Superior temporal gyrus (tissue), 1 donor: ENCODE results near the gene BIRC6.
"Not testable (repeated sequence)": the region's sequence is repeated elsewhere in the genome, so short reads cannot be mapped to it uniquely, and the experiment has no call there.

ENCODE experiments used
- DNase-seq: peaks from one replicate; pipeline ENCODE4 v3.0.0-alpha.2; 2016; ENCODE audit errors: extremely low spot score

Gene BIRC6, protein sequence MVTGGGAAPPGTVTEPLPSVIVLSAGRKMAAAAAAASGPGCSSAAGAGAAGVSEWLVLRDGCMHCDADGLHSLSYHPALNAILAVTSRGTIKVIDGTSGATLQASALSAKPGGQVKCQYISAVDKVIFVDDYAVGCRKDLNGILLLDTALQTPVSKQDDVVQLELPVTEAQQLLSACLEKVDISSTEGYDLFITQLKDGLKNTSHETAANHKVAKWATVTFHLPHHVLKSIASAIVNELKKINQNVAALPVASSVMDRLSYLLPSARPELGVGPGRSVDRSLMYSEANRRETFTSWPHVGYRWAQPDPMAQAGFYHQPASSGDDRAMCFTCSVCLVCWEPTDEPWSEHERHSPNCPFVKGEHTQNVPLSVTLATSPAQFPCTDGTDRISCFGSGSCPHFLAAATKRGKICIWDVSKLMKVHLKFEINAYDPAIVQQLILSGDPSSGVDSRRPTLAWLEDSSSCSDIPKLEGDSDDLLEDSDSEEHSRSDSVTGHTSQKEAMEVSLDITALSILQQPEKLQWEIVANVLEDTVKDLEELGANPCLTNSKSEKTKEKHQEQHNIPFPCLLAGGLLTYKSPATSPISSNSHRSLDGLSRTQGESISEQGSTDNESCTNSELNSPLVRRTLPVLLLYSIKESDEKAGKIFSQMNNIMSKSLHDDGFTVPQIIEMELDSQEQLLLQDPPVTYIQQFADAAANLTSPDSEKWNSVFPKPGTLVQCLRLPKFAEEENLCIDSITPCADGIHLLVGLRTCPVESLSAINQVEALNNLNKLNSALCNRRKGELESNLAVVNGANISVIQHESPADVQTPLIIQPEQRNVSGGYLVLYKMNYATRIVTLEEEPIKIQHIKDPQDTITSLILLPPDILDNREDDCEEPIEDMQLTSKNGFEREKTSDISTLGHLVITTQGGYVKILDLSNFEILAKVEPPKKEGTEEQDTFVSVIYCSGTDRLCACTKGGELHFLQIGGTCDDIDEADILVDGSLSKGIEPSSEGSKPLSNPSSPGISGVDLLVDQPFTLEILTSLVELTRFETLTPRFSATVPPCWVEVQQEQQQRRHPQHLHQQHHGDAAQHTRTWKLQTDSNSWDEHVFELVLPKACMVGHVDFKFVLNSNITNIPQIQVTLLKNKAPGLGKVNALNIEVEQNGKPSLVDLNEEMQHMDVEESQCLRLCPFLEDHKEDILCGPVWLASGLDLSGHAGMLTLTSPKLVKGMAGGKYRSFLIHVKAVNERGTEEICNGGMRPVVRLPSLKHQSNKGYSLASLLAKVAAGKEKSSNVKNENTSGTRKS (N-terminal part only)

DNA sequence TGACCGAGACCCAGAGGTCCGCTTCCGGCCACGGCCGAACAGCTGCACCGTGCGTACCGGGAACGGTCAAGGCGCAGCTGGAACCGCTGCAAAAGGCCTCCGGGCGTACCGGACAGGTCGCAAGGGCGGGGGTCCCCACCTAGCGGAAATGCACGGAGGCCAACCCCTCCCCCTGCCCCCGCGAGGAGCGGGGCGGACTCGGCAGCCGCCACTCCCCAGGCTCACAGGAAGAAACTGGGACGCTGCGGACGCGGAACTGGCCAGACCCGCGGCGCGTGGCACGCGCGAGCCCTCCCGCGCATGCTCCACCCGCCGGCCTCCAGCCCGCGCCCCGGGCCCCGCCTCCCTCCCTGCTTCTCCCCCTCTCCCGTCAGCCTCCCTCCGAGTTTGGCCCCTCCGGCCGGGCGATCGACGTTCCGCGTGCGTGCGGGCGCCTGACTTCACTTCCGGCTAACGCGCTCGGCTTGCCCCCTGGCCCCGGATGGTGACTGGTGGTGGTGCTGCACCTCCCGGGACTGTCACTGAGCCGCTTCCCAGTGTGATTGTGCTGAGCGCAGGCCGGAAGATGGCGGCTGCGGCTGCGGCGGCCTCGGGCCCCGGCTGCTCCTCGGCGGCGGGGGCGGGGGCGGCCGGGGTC lies at the start of gene BIRC6:
Gene BIRC6, plus strand, starts transcription at position 343 of the 637 bp plus-strand sequence. Its CDS starts 139 bp downstream, at position 482.
- peak; percentile 97 for DNase-seq

DNA sequence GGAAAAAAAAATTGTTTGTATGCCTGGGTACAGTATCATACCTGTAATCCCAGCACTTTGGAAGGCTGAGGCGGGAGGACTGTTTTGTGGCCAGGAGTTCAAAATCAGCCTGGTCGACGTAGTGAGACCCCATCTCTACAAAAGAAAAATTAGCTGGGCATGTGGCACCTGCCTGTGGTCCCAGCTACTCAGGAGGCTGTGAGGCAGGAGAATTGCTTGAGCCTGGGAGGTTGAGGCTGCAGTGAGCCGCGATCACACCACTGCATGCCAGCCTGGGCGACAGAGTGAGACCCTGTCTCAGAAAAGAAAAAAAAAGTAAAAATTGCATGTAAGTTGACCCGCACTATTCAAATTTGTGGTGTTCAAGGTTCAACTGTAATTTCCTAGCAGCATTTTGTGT lies 46.2 kb upstream of the BIRC6 start:
- no peak for DNase-seq

DNA sequence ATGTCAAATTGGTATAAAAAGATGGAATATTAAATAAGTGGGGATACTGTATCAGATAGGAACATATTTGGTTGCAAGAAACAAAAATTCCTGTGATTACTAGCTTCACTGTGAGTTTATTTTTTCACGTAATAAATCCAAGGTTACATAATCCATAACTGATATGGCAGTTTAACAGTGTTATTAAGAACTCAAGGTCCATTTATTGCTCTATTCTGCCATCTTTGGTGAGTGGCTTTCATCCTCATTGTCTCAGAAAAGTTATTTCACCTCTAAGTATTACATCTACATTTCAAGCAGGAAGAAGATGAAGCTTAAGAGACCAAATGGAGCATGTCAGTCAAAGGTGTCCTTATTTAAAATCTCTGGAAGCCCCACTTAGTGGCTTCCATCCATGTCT lies 41.9 kb upstream of the BIRC6 start:
- DNase-seq, result no peak

GRCh38 chr2:32328679-32329078 lies 28.1 kb upstream of the BIRC6 start:
- not testable (repeated sequence) for DNase-seq

GRCh38 chr2:32329180-32329980 lies 27.4 kb upstream of the BIRC6 start:
- DNase-seq, result not testable (repeated sequence)

DNA sequence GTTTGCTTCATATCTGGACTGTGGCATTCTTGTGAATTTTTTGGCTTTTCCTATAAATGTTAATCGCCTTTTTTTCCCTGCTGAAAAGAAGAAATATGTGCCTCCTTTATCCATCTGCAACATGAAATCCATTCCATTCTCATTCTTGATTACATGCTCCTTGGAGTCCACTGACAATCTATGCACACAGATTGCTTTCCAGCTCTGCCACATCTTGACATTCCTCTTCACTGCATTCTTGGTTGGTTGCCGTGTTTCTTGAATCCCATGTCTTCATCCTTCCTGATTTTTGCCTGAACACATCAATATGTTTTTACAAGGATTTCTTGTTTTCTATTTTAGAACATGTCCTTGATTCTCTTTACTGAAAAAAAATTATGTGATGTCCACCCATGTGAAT lies 26.7 kb upstream of the BIRC6 start:
- DNase-seq, result no peak

DNA sequence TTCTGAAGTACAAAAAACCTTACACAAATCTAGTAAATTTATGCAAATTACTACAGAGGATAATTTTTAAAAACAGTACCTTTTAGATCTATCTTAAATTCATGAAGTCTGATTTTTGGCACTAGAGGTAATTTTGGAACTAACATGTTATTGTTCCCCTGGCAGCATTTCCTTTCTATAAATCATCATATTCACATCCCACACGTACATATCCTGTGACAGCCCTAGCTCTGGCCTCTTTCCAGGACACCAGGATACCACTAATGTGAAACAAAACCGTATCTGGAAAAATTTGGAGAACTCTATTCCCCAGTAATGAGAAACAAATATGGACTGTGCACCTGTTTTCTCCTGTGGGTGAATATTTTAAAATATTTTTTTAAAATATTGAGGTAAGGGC lies 14.0 kb upstream of the BIRC6 start:
- DNase-seq, result peak; percentile 30

DNA sequence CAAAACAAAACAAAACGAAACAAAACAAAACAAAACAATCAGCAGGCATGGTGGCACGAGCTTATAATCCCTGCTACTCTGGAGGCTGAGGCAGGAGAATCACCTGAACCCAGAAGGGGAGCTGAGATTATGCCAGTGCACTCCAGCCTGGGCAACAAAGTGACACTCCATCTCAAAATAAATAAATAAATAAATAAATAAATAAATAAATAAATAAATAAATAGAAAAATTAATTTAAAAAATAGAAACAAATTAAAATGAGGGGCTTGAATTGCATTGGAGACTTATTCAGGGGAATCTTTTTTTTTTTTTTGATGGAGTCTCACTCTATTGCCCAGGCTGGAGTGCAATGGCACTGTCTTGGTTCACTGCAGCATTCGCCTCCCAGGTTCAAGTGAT lies 6.0 kb upstream of the BIRC6 start:
- DNase-seq, result not testable (repeated sequence)

DNA sequence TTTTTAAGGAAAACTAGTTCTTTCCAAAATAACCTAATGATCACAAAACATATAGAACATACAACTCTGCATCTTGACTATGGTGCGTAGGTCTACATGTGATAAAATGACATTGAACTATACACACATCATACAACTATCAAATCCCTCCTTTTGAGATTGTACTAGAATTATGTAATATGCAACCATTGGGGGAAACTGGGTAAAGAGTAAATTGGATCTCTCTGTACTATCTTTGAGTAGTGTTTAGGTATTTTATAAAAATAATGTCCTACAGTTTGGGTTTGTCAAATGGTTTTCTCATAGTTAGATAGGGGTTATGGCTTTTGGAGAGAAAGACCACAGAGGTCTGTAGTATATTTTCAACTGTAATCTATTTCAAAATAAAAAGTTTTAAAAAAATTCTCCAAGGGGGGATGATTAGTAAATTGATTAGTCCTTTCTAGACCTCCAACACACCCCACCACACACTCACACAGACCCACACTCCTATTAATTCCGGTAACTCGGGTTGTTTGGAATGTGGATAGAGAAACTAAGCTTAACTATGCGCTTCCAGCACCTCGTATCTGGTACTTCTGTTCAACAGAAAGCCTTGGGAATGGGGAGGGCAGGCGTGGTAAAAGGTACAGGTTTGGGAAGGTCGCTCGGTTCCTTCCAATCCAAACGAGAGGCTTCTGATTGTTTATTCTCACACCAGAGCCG lies 695 bp upstream of the BIRC6 start:
- DNase-seq, result peak; percentile 67

GRCh38 chr2:32357318-32358110 lies 691 bp downstream of the BIRC6 start:
- DNase-seq, result no peak

- no peak for DNase-seq
Measured at GRCh38 chr2:32358111-32358482, 1.3 kb downstream of the BIRC6 start.

DNA sequence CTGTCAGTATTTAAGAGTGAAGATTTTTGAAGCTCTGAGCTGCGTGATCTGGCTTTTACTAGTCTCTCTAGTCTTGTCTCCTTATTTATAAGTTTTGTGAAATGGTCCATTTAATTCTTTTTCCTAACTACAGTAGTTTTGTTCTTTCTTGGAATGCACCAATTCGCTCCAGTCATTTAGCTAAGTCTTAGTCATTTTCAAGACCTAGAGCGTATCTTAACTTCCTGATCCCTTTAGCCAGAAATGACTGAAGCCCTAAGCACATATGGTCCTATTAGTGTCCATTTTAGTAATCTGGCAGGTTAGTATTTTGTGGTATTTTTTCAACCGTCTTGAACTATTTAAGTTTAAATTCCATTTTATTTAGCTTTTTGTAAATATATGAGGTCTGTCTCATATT lies 3.6 kb downstream of the BIRC6 start:
- DNase-seq, result no peak

DNA sequence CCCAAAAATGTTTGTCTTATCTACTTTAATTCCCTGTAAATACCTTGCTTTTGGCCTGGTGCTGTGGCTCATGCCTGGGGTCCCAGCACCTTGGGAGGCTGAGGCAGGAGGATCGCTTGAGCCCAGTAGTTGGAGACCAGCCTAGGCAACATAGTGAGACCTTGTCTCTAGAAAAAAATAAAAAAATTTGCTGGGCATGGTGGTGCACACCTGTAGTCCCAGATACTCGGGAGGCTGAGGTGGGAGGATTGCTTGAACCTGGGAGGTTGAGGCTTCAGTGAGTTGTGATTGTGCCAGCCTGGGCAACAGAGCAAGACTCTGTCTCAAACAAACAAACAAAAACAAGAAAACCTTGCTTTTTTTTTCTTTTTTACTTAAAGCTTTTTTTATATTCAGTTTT lies 6.2 kb downstream of the BIRC6 start:
- DNase-seq, result not testable (repeated sequence)

GRCh38 chr2:32363597-32363996 lies 6.8 kb downstream of the BIRC6 start:
- DNase-seq, result no peak

- not testable (repeated sequence) for DNase-seq
Measured at GRCh38 chr2:32364290-32364689, 7.5 kb downstream of the BIRC6 start.

DNA sequence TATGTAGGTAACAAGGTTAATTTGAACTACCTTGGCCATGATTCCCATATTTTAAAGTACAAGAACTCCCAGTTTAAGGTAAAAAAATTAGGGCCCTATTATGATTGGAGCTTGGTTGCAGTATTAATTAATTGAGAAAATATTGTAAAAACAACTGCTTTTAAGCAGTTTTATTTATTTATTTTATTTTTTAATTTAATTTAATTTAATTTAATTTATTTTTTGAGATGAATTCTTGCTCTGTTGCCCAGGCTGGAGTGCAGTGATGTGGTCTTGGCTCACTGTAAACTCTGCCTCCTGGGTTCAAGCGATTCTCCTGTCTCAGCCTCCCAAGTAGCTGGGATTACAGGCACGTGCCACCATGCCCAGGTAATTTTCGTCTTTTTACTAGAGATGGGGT lies 8.9 kb downstream of the BIRC6 start:
- not testable (repeated sequence) for DNase-seq

DNA sequence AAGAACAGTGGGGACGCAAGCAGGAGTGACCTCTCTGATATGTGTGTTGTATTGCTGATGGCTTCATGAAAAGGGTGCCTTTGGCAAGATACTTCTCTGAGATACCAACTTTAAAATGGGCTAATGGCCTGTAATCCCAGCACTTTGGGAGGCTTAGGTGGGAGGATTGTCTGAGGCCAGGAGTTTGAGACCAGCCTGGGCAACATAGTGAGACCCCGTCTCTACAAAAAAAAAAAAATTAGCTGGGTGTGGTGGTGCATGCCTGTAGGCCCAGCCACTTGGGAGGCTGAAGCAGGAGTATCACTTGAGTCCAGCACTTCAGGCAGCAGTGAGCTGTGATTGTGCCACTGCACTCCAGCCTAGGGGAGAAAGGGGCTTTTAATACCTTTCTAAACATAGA lies 9.8 kb downstream of the BIRC6 start:
- no peak for DNase-seq

- DNase-seq, result no peak
Measured at GRCh38 chr2:32369222-32369621, 12.4 kb downstream of the BIRC6 start.

- not testable (repeated sequence) for DNase-seq
Measured at GRCh38 chr2:32370942-32371341, 14.1 kb downstream of the BIRC6 start.
